Liver (tissue), 9 donors: ENCODE measurements around the gene CST9. TPM values are rescaled to one million over a fixed set of nuclear protein-coding genes. Genes with fewer than 3 reads are reported as not detected.

Source experiments
- DNase-seq: peaks from one replicate; pipeline ENCODE4 v3.0.0-alpha.2; 2017; ENCODE audit warnings: low spot score
- H3K27ac ChIP-seq, 2 donors: one replicate each; pipeline ENCODE4 v1.7.0; 2013; ENCODE audit warnings: inconsistent platforms in 2 of 2, low read length in 2 of 2, control low read depth in 1 of 2, low read depth in 1 of 2, mild to moderate bottlenecking in 1 of 2
- H3K27me3 ChIP-seq, 4 donors: one replicate each; pipeline versions ENCODE4 v1.6.1 to v1.7.0; 2013; ENCODE audit warnings: low read length in 3 of 4, inconsistent platforms in 1 of 4, mild to moderate bottlenecking in 1 of 4, moderate library complexity in 1 of 4; ENCODE audit not compliant: control insufficient read depth in 4 of 4, insufficient read depth in 4 of 4
- H3K36me3 ChIP-seq, 4 donors: one replicate each; pipeline versions ENCODE4 v1.6.1 to v1.7.0; 2013; ENCODE audit warnings: low read length in 3 of 4, mild to moderate bottlenecking in 3 of 4, low read depth in 1 of 4, moderate library complexity in 1 of 4; ENCODE audit not compliant: control insufficient read depth in 4 of 4, insufficient read depth in 3 of 4
- H3K4me1 ChIP-seq, 4 donors: one replicate each; pipeline versions ENCODE4 v1.6.1 to v1.7.0; 2013; ENCODE audit warnings: low read length in 3 of 4, mild to moderate bottlenecking in 3 of 4, moderate library complexity in 1 of 4; ENCODE audit not compliant: control insufficient read depth in 4 of 4, insufficient read depth in 4 of 4
- H3K4me3 ChIP-seq, 3 donors: one replicate each; pipeline versions ENCODE4 v1.6.1 to v1.7.0; 2013; ENCODE audit warnings: low read length in 3 of 3, control low read depth in 1 of 3, low read depth in 1 of 3, mild to moderate bottlenecking in 1 of 3
- H3K9ac ChIP-seq, 2 donors: one replicate each; pipeline ENCODE4 v1.7.0; 2013; ENCODE audit warnings: low read length in 2 of 2, mild to moderate bottlenecking in 2 of 2, moderate library complexity in 2 of 2, control low read depth in 1 of 2, low read depth in 1 of 2
- H3K9me3 ChIP-seq, 4 donors: one replicate each; pipeline versions ENCODE4 v1.6.1 to v1.7.0; 2013; ENCODE audit warnings: low read length in 3 of 4; ENCODE audit not compliant: control insufficient read depth in 4 of 4
- EGR1 ChIP-seq, 2 donors: IDR thresholded peaks; 2 replicates each; pipeline ENCODE4 v1.6.1; 2016 to 2018; ENCODE audit warnings: antibody characterized with exemption in 2 of 2, low read depth in 2 of 2
- FOXA1 ChIP-seq: IDR thresholded peaks from 2 replicates; pipeline ENCODE4 v1.6.1; 2016; ENCODE audit warnings: antibody characterized with exemption
- FOXA2 ChIP-seq: IDR thresholded peaks from 2 replicates; pipeline ENCODE4 v1.6.1; 2016; ENCODE audit warnings: antibody characterized with exemption
- GABPA ChIP-seq, 2 donors: IDR thresholded peaks in 1 of 2; conservative IDR thresholded peaks in 1 of 2; 2 replicates each; pipeline ENCODE4 v1.6.1; 2016; ENCODE audit warnings: antibody characterized with exemption in 2 of 2, mild to moderate bottlenecking in 1 of 2, moderate library complexity in 1 of 2
- HNF4A ChIP-seq, 2 donors: conservative IDR thresholded peaks; 2 replicates each; pipeline ENCODE4 v1.6.1; 2016; ENCODE audit warnings: antibody characterized with exemption in 2 of 2, mild to moderate bottlenecking in 2 of 2
- HNF4G ChIP-seq: IDR thresholded peaks from 2 replicates; pipeline ENCODE4 v1.6.1; 2016; ENCODE audit warnings: antibody characterized with exemption
- JUND ChIP-seq, 2 donors: IDR thresholded peaks; 2 replicates each; pipeline ENCODE4 v1.6.1; 2016; ENCODE audit warnings: antibody characterized with exemption in 2 of 2
- NR2F2 ChIP-seq: IDR thresholded peaks from 2 replicates; pipeline ENCODE4 v1.6.1; 2016; ENCODE audit warnings: antibody characterized with exemption
- RAD21 ChIP-seq, 2 donors: IDR thresholded peaks; 2 replicates each; pipeline ENCODE4 v1.6.1; 2016; ENCODE audit warnings: antibody characterized with exemption in 2 of 2, mild to moderate bottlenecking in 2 of 2
- SP1 ChIP-seq: IDR thresholded peaks from 2 replicates; pipeline ENCODE4 v1.6.1; 2018; ENCODE audit warnings: antibody characterized with exemption, mild to moderate bottlenecking
- TAF1 ChIP-seq: conservative IDR thresholded peaks from 2 replicates; pipeline ENCODE4 v1.6.1; 2016; ENCODE audit warnings: antibody characterized with exemption, mild to moderate bottlenecking
- YY1 ChIP-seq: IDR thresholded peaks from 2 replicates; pipeline ENCODE4 v1.6.1; 2016; ENCODE audit warnings: antibody characterized with exemption, mild to moderate bottlenecking
- WGBS: extraction: QIAGEN DNeasy Blood & Tissue Kit; methylation state at CpG from one replicate; pipeline ENCODE4 v1.1.7; 2013; 5-methylcytosine and 5-hydroxymethylcytosine counted together
- polyA plus RNA-seq, 2 donors: library from polyadenylated mRNA; stranded (reverse) in 1 of 2; unstranded in 1 of 2; fragments of 200-250 nt in 1 of 2; fragments of >200 nt in 1 of 2; fragmentation: Nextera tagmentation in 1 of 2; extraction: Ambion mirVana in 1 of 2; gene quantifications; one replicate each; pipeline versions ENCODE4 v1.2.1 to v1.2.3, GENCODE V29; 2013 to 2015
- total RNA-seq, 2 donors: library from RNA; depleted of rRNA; stranded (reverse); fragments of >200 nt; gene quantifications; one replicate each; pipeline ENCODE4 v1.2.3, GENCODE V29; 2014
- TF ChIP-seq, protein P1 (sequence below): IDR thresholded peaks from 2 replicates; pipeline ENCODE4 v1.6.1; 2016; ENCODE audit warnings: antibody characterized with exemption, mild to moderate bottlenecking
- TF ChIP-seq, protein P2 (sequence below): IDR thresholded peaks from 2 replicates; pipeline ENCODE4 v1.6.1; 2016; ENCODE audit warnings: antibody characterized with exemption
- TF ChIP-seq, protein P3 (sequence below): IDR thresholded peaks from 2 replicates; pipeline ENCODE4 v1.6.1; 2016; ENCODE audit warnings: antibody characterized with exemption
- TF ChIP-seq, protein P4 (sequence below): IDR thresholded peaks from 2 replicates; pipeline ENCODE4 v1.6.1; 2016; ENCODE audit warnings: antibody characterized with exemption
- donor health status: healthy.
- donor health status: healthy.
- donor health status: healthy.
- donor health status: healthy.
- donor health status: healthy.

CST9 gene
- total and polyA plus RNA-seq, 4 donors: not detected

DNA sequence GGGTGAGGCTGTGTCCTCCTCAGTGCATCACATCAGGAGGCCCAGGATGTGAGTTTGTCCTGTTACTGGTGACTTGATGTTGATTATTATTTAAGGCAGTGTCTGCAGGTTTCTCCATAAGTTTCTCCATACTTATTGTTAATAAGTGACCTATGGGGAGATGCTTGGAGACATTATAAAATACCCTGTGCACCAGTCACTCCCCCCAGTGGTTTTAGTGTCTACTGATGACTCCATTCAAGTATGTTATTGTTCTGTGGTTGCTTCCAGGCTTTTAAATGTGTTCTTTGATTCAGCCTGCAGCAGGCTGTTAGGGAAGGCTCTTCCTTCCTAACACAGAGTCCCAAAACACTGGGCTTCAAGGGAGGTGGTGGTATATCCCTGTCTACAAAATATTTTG lies 46.7 kb upstream of the CST9 start:
- no peak overlapping the region for H3K9ac ChIP-seq
- no peaks in the 10 kb centered on the region for H3K27me3 ChIP-seq
- H3K27ac ChIP-seq: no peak overlapping the region
- no peak overlapping the region for H3K4me3 ChIP-seq
- TF ChIP-seq, protein P1, sequence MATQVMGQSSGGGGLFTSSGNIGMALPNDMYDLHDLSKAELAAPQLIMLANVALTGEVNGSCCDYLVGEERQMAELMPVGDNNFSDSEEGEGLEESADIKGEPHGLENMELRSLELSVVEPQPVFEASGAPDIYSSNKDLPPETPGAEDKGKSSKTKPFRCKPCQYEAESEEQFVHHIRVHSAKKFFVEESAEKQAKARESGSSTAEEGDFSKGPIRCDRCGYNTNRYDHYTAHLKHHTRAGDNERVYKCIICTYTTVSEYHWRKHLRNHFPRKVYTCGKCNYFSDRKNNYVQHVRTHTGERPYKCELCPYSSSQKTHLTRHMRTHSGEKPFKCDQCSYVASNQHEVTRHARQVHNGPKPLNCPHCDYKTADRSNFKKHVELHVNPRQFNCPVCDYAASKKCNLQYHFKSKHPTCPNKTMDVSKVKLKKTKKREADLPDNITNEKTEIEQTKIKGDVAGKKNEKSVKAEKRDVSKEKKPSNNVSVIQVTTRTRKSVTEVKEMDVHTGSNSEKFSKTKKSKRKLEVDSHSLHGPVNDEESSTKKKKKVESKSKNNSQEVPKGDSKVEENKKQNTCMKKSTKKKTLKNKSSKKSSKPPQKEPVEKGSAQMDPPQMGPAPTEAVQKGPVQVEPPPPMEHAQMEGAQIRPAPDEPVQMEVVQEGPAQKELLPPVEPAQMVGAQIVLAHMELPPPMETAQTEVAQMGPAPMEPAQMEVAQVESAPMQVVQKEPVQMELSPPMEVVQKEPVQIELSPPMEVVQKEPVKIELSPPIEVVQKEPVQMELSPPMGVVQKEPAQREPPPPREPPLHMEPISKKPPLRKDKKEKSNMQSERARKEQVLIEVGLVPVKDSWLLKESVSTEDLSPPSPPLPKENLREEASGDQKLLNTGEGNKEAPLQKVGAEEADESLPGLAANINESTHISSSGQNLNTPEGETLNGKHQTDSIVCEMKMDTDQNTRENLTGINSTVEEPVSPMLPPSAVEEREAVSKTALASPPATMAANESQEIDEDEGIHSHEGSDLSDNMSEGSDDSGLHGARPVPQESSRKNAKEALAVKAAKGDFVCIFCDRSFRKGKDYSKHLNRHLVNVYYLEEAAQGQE: no peak
- TF ChIP-seq, protein P2, sequence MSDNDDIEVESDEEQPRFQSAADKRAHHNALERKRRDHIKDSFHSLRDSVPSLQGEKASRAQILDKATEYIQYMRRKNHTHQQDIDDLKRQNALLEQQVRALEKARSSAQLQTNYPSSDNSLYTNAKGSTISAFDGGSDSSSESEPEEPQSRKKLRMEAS: no peak
- TF ChIP-seq SP1 (no peak), FOXA2 (no peak), FOXA1 (no peak), RAD21 (IDR thresholded peaks at IDR 0.05) (no peak), TAF1 (no peak), NR2F2 (no peak), JUND (IDR thresholded peaks at IDR 0.05) (no peak), HNF4G (no peak), YY1 (no peak), GABPA (IDR thresholded peaks at IDR 0.05 in 1 of 2, conservative IDR thresholded peaks at IDR 0.05 in 1 of 2) (no peak), HNF4A (conservative IDR thresholded peaks at IDR 0.05) (no peak), EGR1 (IDR thresholded peaks at IDR 0.05; ENCODE audit: low read depth in 2 of 2) (no peak)
- TF ChIP-seq, protein P3, sequence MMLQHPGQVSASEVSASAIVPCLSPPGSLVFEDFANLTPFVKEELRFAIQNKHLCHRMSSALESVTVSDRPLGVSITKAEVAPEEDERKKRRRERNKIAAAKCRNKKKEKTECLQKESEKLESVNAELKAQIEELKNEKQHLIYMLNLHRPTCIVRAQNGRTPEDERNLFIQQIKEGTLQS: no peak
- TF ChIP-seq, protein P4, sequence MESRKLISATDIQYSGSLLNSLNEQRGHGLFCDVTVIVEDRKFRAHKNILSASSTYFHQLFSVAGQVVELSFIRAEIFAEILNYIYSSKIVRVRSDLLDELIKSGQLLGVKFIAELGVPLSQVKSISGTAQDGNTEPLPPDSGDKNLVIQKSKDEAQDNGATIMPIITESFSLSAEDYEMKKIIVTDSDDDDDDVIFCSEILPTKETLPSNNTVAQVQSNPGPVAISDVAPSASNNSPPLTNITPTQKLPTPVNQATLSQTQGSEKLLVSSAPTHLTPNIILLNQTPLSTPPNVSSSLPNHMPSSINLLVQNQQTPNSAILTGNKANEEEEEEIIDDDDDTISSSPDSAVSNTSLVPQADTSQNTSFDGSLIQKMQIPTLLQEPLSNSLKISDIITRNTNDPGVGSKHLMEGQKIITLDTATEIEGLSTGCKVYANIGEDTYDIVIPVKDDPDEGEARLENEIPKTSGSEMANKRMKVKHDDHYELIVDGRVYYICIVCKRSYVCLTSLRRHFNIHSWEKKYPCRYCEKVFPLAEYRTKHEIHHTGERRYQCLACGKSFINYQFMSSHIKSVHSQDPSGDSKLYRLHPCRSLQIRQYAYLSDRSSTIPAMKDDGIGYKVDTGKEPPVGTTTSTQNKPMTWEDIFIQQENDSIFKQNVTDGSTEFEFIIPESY: no peak
- H3K4me1 ChIP-seq: peaks cover 0 to 2% (median 1%) of the 10 kb centered on the region in 4 donors
- H3K9me3 ChIP-seq: no peaks in the 10 kb centered on the region
- DNase-seq: no peak
- no peaks in the 10 kb centered on the region for H3K36me3 ChIP-seq

DNA sequence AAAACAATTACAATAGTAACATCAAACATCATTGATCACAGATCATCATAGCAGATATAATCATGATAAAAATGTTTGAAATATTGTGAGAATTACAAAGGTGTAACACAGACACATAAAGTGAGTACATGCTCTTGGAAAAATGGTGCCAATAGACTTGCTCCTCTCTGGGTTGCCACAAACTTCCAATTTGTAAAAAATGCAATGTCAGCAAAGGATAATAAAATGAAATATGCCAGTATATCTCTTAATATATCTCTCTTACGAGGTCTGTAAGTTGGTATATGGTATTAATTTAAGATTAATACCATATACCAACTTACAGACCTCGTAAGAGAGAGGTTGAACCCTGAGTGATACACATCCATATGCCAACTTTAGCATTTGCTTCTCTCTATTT lies 45.4 kb upstream of the CST9 start:
- Histone ChIP-seq H3K4me3 (no peak overlapping the region), H3K4me1 (peaks cover 0 to 2% (median 0%) of the 10 kb centered on the region in 4 donors), H3K36me3 (no peaks in the 10 kb centered on the region), H3K9me3 (no peaks in the 10 kb centered on the region), H3K27me3 (no peaks in the 10 kb centered on the region), H3K27ac (no peak overlapping the region), H3K9ac (no peak overlapping the region)
- WGBS: 93% methylated on average over 2 of the region's 2 CpGs
- TF ChIP-seq JUND (IDR thresholded peaks at IDR 0.05) (no peak), HNF4A (conservative IDR thresholded peaks at IDR 0.05) (no peak), TAF1 (no peak), SP1 (no peak), GABPA (IDR thresholded peaks at IDR 0.05 in 1 of 2, conservative IDR thresholded peaks at IDR 0.05 in 1 of 2) (no peak), FOXA2 (no peak), HNF4G (no peak), FOXA1 (no peak), YY1 (no peak), RAD21 (IDR thresholded peaks at IDR 0.05) (no peak)
- TF ChIP-seq, protein P3: no peak
- TF ChIP-seq, protein P4: no peak
- TF ChIP-seq, protein P2: no peak
- DNase-seq: no peak
